HUES48 (cell line): ENCODE results near the gene POLR1E.
A peak's percentile ranks its signal among the peaks of the same experiment; 100 is the strongest.

Source experiments
- H3K27ac ChIP-seq: one replicate; pipeline ENCODE4 v1.7.0; 2013; ENCODE audit warnings: low read depth, low read length, inconsistent platforms
- H3K27me3 ChIP-seq: 2 replicates; pipeline ENCODE4 v1.6.1; 2013; ENCODE audit warnings: mild to moderate bottlenecking, low read length; ENCODE audit not compliant: control insufficient read depth, insufficient read depth
- H3K36me3 ChIP-seq: 2 replicates; pipeline ENCODE4 v1.6.1; 2013; ENCODE audit warnings: low read length; ENCODE audit not compliant: control insufficient read depth, insufficient read depth
- H3K4me1 ChIP-seq: 2 replicates; pipeline ENCODE4 v1.6.1; 2013; ENCODE audit warnings: mild to moderate bottlenecking, low read length; ENCODE audit not compliant: control insufficient read depth, insufficient read depth
- H3K4me3 ChIP-seq: 2 replicates; pipeline ENCODE4 v1.5.1; 2013; ENCODE audit warnings: mild to moderate bottlenecking, low read depth, low read length
- H3K9ac ChIP-seq: 2 replicates; pipeline ENCODE4 v1.6.1; 2013; ENCODE audit warnings: mild to moderate bottlenecking, low read depth, low read length, moderate library complexity
- H3K9me3 ChIP-seq: 2 replicates; pipeline ENCODE4 v1.6.1; 2013; ENCODE audit warnings: low read length; ENCODE audit not compliant: control insufficient read depth, insufficient read depth

POLR1E gene, protein sequence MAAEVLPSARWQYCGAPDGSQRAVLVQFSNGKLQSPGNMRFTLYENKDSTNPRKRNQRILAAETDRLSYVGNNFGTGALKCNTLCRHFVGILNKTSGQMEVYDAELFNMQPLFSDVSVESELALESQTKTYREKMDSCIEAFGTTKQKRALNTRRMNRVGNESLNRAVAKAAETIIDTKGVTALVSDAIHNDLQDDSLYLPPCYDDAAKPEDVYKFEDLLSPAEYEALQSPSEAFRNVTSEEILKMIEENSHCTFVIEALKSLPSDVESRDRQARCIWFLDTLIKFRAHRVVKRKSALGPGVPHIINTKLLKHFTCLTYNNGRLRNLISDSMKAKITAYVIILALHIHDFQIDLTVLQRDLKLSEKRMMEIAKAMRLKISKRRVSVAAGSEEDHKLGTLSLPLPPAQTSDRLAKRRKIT

DNA sequence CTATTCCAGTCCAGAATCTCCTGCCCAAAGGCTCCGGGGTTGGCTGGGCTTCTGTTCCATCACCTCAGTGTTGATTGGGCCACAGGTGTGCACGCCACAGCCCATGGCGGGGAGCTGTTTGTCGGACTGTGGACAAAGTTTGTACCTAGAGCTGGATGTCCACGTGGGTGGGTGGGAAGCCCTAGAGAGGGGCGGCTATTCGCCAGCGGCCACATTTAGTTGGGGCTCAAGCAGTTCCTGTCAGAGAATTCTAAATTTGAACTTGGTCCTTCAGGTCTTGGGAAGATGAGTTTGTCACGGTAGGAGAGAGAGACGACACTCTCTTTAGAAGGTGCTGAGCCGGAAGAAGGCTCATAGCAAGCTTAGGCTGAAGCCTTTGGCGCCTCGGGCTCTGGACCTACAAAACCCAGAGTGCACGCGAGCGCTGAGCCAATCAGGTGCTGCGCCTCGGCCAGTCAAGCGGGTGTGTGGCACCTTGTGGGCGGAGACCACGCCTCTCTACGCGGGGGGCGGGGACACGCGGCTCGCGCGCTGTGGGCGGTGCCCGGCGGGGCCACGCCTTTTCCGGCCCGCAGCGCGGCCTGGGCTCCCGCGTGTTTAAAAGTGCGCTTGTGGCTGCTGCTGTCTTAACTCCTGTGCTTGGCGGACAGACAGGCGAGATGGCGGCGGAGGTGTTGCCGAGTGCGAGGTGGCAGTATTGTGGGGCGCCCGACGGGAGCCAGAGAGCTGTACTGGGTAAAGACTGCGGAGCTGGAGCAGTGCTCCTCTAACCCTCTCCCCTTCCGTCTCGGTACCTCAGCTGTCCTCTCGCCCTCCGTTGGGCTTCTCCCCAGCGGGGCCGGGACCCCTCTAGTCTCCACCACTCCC, at the start of gene POLR1E:
Gene POLR1E, plus strand, starts transcription at position 560 of the 867 bp plus-strand sequence. Its CDS starts 100 bp downstream, at position 660.
- peak within 1 kb of the TSS; percentile 51 for H3K27ac ChIP-seq
- H3K27me3 ChIP-seq, result no peaks in the 10 kb centered on the region
- H3K36me3 ChIP-seq, result peaks cover 36% of the 10 kb centered on the region
- no peaks in the 10 kb centered on the region for H3K9me3 ChIP-seq
- peaks cover 16% of the 10 kb centered on the region for H3K4me1 ChIP-seq
- peak within 1 kb of the TSS; percentile 34 for H3K9ac ChIP-seq
- H3K4me3 ChIP-seq, result peak within 1 kb of the TSS; percentile 83

DNA sequence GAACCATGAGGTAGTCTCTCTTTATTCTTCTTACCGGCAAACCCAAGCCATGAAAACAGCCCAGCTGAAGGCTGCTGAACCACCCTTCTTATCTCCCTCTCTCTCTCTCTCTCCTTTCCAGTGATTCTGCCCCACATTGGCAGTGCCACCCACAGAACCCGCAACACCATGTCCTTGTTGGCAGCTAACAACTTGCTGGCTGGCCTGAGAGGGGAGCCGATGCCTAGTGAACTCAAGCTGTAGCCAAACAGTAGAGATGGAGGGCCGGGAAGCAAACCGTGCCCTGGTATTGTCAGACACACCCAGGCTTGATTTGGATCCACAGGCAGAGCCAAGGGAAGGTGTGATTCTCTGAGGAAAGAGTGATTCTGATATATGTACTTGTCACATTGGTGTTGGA, 49.2 kb upstream of the POLR1E start:
- Histone ChIP-seq H3K4me1 (peaks cover 14% of the 10 kb centered on the region; the same call in 1 of the 2 replicates), H3K27me3 (no peaks in the 10 kb centered on the region), H3K27ac (no peak overlapping the region), H3K9me3 (no peaks in the 10 kb centered on the region), H3K36me3 (peaks cover 86% of the 10 kb centered on the region), H3K4me3 (no peak overlapping the region), H3K9ac (no peak overlapping the region)

DNA sequence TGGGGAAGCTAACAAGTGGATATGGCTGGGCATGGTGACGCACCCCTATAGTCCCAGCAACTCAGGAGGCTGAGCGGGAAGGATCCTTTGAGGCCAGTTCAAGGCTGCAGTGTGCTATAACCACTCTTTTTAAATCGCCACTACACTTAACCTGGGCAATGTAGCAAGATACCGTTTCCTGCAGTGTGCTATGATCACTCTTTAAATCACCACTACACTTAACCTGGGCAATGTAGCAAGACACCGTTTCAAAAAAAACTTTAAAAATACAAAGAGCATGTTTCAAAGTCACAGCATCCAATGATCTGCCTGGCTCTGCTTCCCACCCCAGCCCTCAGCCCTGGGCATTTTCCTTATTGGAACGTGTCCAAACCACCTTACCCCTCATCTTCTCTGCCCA, 48.7 kb upstream of the POLR1E start:
- Histone ChIP-seq H3K36me3 (peaks cover 86% of the 10 kb centered on the region), H3K27ac (no peak overlapping the region), H3K9me3 (no peaks in the 10 kb centered on the region), H3K27me3 (no peaks in the 10 kb centered on the region), H3K4me1 (peaks cover 14% of the 10 kb centered on the region; the same call in 1 of the 2 replicates), H3K9ac (no peak overlapping the region), H3K4me3 (no peak overlapping the region)

DNA sequence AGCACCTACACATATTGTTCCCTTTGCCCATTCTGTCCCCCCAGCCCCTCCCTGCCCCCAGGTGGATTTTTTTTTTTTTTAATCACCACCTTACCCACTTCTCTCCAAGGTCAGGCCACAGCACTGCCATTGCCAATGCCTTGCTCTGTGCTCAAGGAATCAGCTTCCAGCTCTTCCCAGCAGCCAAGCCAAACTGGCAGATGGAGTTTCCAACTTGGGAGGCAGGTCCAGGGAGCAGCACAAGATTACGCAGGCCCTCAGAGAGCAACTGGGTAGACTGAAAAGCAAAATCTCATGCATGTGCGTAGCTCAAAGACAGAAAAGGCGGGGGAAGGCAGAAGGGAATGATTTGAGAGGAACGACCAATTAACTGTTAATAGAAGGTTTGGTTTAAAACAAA, 48.1 kb upstream of the POLR1E start:
- Histone ChIP-seq H3K36me3 (peaks cover 88% of the 10 kb centered on the region), H3K4me1 (peaks cover 14% of the 10 kb centered on the region; the same call in 1 of the 2 replicates), H3K9me3 (no peaks in the 10 kb centered on the region), H3K9ac (no peak overlapping the region), H3K27ac (no peak overlapping the region), H3K4me3 (no peak overlapping the region), H3K27me3 (no peaks in the 10 kb centered on the region)

DNA sequence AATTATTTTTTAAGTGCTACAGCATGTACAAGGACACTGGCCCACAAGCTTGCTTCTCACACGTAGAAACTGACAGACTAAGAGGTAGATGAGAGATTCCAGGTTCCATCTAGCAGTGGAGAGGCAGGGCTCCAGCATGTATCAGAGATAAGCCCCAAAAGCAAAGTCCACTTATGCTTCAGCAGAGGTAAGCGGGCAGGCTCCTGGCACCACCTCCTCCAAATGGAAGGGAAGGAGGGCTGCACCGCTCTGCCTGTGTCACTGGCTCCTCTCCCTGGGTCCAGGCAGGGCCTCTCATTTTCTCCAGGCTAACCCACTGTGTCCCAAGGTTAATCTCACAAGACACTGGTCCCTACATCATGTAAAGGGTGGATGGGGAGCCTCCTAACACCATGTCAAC, 47.4 kb upstream of the POLR1E start:
- H3K9me3 ChIP-seq, result no peaks in the 10 kb centered on the region
- no peak overlapping the region for H3K9ac ChIP-seq
- H3K27ac ChIP-seq, result no peak overlapping the region
- H3K4me3 ChIP-seq, result no peak overlapping the region
- peaks cover 87% of the 10 kb centered on the region for H3K36me3 ChIP-seq
- no peaks in the 10 kb centered on the region for H3K27me3 ChIP-seq
- peaks cover 13% of the 10 kb centered on the region; the same call in 1 of the 2 replicates for H3K4me1 ChIP-seq

DNA sequence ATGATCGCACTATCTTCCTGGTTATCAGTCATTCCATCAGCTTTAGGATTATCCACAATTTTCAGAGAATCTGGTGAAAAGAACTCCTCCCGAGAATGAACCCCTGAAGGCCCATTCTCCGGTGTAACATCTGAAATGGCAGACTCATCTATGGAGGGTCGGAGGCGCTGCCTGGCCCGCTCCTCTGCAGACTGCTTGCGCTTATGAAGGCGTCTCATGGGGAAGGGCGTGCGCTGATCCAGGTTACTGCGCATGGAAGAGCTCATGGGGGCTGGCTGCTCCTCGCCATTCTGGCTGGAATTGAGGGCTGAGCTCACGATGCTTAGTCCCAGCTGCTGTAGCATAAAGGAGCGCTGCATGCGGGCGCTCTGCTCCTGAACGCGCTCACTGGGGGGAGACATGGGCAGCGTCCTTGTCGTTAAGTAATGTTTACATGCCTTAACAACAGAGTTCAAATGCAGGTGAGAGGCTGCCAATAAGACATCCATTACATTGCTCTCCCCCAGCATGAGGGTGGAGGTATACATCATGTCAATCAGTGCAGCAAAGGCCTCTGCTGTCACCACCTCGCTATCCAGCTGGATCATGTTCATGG, 43.9 kb upstream of the POLR1E start:
- H3K27me3 ChIP-seq, result no peaks in the 10 kb centered on the region
- no peak overlapping the region for H3K27ac ChIP-seq
- H3K4me3 ChIP-seq, result no peak overlapping the region
- H3K36me3 ChIP-seq, result peaks cover 61% of the 10 kb centered on the region
- no peak overlapping the region for H3K9ac ChIP-seq
- no peaks in the 10 kb centered on the region for H3K9me3 ChIP-seq
- no peaks in the 10 kb centered on the region for H3K4me1 ChIP-seq

DNA sequence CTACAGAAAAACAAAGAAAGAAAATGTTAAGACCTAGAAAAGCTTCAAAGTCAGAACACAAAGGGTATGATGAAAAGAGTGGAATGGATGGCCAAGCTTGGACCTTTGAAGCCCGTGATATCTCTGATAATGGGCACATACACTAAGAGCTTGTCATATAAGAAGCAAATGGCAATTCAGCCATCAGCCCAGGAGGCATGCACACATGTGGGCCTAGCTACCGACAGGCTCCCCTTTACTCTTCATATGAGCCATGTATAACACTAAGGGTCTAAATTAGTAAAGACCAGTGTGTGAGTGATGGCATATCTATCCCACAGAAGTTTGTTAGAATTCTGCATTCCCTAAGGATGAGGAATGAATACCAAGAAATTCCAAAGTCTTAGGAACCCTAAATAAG, 43.2 kb upstream of the POLR1E start:
- H3K4me1 ChIP-seq, result no peaks in the 10 kb centered on the region
- H3K4me3 ChIP-seq, result no peak overlapping the region
- H3K9me3 ChIP-seq, result no peaks in the 10 kb centered on the region
- H3K27me3 ChIP-seq, result no peaks in the 10 kb centered on the region
- H3K9ac ChIP-seq, result no peak overlapping the region
- H3K27ac ChIP-seq, result no peak overlapping the region
- H3K36me3 ChIP-seq, result peaks cover 54% of the 10 kb centered on the region

DNA sequence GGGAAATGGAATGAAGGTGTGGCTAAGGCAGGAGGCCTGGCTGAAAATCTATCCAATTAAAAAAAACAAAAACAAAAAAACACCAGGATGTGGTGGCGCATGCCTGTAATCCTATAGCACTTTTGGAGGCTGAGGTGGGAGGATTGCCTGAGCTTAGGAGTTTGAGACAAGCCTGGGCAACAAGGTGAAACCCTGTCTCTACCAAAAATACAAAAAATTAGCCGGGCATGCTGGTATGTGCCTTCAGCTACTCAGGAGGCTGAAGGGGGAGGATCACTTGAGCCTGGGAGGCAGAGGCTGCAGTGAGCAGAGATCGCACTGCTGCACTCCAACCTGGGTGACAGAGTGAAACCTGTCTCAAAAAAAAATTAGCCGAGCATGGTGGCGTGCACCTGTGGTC, 42.2 kb upstream of the POLR1E start:
- Histone ChIP-seq H3K36me3 (peaks cover 49% of the 10 kb centered on the region), H3K27ac (no peak overlapping the region), H3K9me3 (no peaks in the 10 kb centered on the region), H3K4me3 (no peak overlapping the region), H3K4me1 (no peaks in the 10 kb centered on the region), H3K9ac (no peak overlapping the region), H3K27me3 (no peaks in the 10 kb centered on the region)

DNA sequence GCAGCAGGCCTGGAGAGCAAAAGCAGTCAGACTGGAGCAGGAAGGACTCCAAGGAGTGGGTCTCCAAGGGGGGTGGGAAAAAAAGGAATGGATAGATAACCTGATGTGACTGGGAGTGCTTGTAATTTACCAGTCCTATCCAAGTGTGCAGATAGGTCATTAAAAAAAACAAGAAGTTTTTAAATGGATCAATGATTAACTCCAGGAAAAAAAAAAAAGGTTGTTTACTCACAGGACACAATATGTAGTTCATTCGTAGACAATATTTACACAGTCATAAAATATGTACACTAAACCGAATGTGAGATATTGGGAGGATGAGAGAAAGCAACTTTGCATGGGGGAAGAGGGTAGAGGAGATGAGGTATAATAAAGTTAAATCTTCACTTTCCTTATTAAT, 40.9 kb upstream of the POLR1E start:
- H3K4me1 ChIP-seq, result no peaks in the 10 kb centered on the region; the same call in 1 of the 2 replicates
- no peak overlapping the region for H3K4me3 ChIP-seq
- H3K27ac ChIP-seq, result no peak overlapping the region
- no peaks in the 10 kb centered on the region for H3K27me3 ChIP-seq
- no peaks in the 10 kb centered on the region for H3K9me3 ChIP-seq
- peaks cover 37% of the 10 kb centered on the region for H3K36me3 ChIP-seq
- no peak overlapping the region for H3K9ac ChIP-seq

DNA sequence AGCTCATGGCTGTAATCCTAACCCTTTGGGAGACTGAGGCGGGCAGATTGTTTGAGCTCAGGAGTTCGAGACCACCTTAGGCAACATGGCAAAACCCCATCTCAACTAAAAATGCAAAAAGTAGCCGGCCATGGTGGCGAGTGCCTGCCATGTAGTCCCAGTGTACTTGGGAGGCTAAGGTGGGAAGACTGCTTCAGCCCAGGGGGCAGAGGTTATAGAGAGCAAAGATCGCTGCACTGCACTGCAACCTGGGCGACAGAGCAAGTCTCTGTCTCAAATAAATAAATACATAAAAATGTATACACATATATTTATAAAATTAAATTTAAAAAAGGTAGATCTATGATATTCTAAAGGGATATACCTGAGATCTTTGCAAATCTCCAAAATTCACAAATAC, 39.9 kb upstream of the POLR1E start:
- Histone ChIP-seq H3K36me3 (peaks cover 31% of the 10 kb centered on the region), H3K4me3 (no peak overlapping the region), H3K27ac (no peak overlapping the region), H3K4me1 (no peaks in the 10 kb centered on the region; the same call in 1 of the 2 replicates), H3K27me3 (no peaks in the 10 kb centered on the region), H3K9me3 (no peaks in the 10 kb centered on the region), H3K9ac (no peak overlapping the region)
